Colonic mucosa (tissue), 4 donors: ENCODE results near the gene POP7. TPM values are rescaled to one million over a fixed set of nuclear protein-coding genes. Genes with fewer than 3 reads are reported as not detected.

Experiments used
- DNase-seq: peaks from one replicate; pipeline ENCODE4 v3.0.0-alpha.2; 2020
- H3K27ac ChIP-seq: fragments of 200-600 bp; one replicate; pipeline ENCODE4 v1.8.0; 2021
- H3K27me3 ChIP-seq: fragments of 200-600 bp; one replicate; pipeline ENCODE4 v1.8.0; 2021
- H3K36me3 ChIP-seq: fragments of 200-600 bp; one replicate; pipeline ENCODE4 v1.8.0; 2021
- H3K4me1 ChIP-seq: fragments of 200-600 bp; one replicate; pipeline ENCODE4 v1.8.0; 2021; ENCODE audit warnings: mild to moderate bottlenecking
- H3K4me3 ChIP-seq: fragments of 200-600 bp; one replicate; pipeline ENCODE4 v1.8.0; 2021
- H3K9ac ChIP-seq, 2 donors: one replicate each; pipeline ENCODE4 v1.7.0; 2013; ENCODE audit warnings: control low read depth in 2 of 2, low read depth in 2 of 2, low read length in 2 of 2
- H3K9me3 ChIP-seq: fragments of 200-600 bp; one replicate; pipeline ENCODE4 v1.8.0; 2021
- intact Hi-C: fragments of 100-400 bp; cut with DNase I; formaldehyde crosslinking; loops from one replicate; pipeline ENCODE4 v1.14.1; 2022
- total RNA-seq, 2 donors: library from RNA; stranded (reverse); fragmentation: NEBNext Ultra II Directional in 1 of 2; extraction: Animal tissue kit (Norgen Biotek cat#: 25700) in 1 of 2; gene quantifications; one replicate each; pipeline ENCODE4 v1.2.1, GENCODE V29; 2021
- TF ChIP-seq, protein P1 (sequence below): fragments of 200-600 bp; IDR thresholded peaks from one replicate; pipeline ENCODE4 v1.8.0; 2022; ENCODE audit warnings: antibody characterized with exemption, mild to moderate bottlenecking
- donor health status: healthy.
- donor health status: DM: no; HTN: no; CAD: no.
- donor health status: DM: no; HTN: no; CAD: no.

POP7 gene
- total RNA-seq, 2 donors from 2014 or later, result 28.8 to 43.4 TPM

DNA sequence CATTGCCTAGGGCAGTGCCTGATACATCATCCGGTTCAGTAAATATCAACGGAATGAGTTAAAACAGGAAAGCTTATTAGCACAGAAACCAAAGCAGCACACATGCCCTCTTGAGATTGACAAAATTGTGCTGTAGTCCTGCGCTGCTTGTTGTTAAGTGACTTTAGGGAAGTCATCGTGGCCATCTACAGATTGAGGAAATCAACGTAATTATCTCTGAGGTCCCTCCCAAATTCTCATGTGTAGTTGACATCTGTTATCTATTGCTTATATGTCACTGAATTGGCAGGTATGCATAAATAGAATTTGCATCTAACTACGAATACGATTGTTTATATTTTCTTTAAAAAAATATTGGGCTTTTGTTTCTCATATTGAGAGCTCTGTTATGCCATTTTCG lies 35.8 kb upstream of the POP7 start:
- no peak for DNase-seq
- intact Hi-C loops, result loop anchor here (10.0 kb wide), 1 partner anchor 65 kb away; the partner anchor contains the start of gene PCOLCE
- TF ChIP-seq, protein P1, sequence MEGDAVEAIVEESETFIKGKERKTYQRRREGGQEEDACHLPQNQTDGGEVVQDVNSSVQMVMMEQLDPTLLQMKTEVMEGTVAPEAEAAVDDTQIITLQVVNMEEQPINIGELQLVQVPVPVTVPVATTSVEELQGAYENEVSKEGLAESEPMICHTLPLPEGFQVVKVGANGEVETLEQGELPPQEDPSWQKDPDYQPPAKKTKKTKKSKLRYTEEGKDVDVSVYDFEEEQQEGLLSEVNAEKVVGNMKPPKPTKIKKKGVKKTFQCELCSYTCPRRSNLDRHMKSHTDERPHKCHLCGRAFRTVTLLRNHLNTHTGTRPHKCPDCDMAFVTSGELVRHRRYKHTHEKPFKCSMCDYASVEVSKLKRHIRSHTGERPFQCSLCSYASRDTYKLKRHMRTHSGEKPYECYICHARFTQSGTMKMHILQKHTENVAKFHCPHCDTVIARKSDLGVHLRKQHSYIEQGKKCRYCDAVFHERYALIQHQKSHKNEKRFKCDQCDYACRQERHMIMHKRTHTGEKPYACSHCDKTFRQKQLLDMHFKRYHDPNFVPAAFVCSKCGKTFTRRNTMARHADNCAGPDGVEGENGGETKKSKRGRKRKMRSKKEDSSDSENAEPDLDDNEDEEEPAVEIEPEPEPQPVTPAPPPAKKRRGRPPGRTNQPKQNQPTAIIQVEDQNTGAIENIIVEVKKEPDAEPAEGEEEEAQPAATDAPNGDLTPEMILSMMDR, result no peak
- Histone ChIP-seq H3K4me3 (no peak overlapping the region), H3K4me1 (no peaks in the 10 kb centered on the region), H3K27me3 (no peaks in the 10 kb centered on the region), H3K27ac (no peak overlapping the region), H3K9me3 (no peaks in the 10 kb centered on the region), H3K36me3 (no peaks in the 10 kb centered on the region), H3K9ac (no peak overlapping the region)

DNA sequence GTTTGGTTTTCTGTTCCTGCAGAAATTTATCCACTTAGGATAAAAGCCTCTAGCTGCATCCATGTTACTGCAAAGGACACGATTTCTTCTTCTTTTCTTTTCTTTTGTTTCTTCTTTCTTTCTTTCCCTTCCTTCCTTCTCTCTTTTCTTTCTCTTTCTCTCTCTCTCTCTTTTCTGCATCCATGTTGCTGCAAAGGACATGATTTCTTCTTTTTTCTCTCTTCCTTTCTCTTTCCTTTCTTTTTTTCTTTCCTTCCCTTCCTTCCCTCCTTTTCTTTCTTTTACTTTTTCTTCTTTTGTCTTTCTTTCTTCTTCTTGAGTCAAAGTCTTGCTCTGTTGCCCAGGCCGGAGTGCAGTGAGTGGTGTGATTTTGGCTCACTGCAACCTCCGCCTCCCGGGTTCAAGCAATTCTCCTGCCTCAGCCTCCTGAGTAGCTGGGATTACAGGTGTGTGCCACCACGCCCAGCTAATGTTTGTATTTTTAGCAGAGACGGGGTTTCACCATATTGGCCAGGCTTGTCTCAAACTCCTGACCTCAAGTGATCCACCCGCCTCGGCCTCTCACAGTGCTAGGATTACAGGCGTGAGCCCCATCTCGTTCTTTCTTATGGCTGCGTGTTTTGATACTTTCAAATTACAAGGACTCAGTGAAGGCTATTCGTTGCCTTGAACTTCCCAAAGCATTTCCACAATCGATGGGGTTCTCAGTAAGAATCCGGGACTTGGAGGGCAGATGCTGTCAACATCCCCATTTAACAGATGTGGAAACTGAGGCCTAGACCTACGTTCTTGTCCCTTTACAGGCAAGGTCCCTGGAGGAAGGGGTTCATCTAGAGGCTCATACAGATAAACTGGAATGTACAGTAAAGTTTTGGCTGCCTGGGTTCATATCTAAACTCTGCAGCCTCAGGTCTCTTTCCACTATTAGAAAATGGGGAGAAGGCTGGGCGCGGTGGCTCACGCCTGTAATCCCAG lies 34.3 kb upstream of the POP7 start:
- no peak overlapping the region for H3K4me3 ChIP-seq
- no peak for DNase-seq
- H3K9me3 ChIP-seq, result no peaks in the 10 kb centered on the region
- intact Hi-C loops, result loop anchor here (10.0 kb wide), 1 partner anchor 67 kb away; the partner anchor contains the start of gene PCOLCE
- H3K27ac ChIP-seq, result no peak overlapping the region
- H3K36me3 ChIP-seq, result no peaks in the 10 kb centered on the region
- no peaks in the 10 kb centered on the region for H3K27me3 ChIP-seq
- no peaks in the 10 kb centered on the region for H3K4me1 ChIP-seq
- TF ChIP-seq, protein P1, result no peak
- no peak overlapping the region for H3K9ac ChIP-seq

GRCh38 chr7:100673302-100673941 lies 32.5 kb upstream of the POP7 start, which contains the start of gene GNB2:
GNB2 (plus strand) TSS chr7:100673740; CDS start chr7:100676266, 2,526 bp downstream.
- Histone ChIP-seq H3K9ac (peak within 1 kb of the TSS; percentile 72 to 93), H3K27me3 (no peaks in the 10 kb centered on the region), H3K36me3 (peaks cover 14% of the 10 kb centered on the region), H3K4me1 (no peaks in the 10 kb centered on the region), H3K27ac (peak within 1 kb of the TSS; percentile 96), H3K9me3 (no peaks in the 10 kb centered on the region), H3K4me3 (peak within 1 kb of the TSS; percentile 80)
- TF ChIP-seq, protein P1, result no peak
- intact Hi-C loops, result loop anchor here (10.0 kb wide), 1 partner anchor 69 kb away; the partner anchor contains the start of gene PCOLCE
- peak; percentile 100 for DNase-seq

- DNase-seq, result peak; percentile 61
- H3K9me3 ChIP-seq, result no peaks in the 10 kb centered on the region
- intact Hi-C loops, result loop anchor here (10.0 kb wide), 1 partner anchor 69 kb away; the partner anchor contains the start of gene PCOLCE
- peaks cover 18% of the 10 kb centered on the region for H3K36me3 ChIP-seq
- TF ChIP-seq, protein P1, result no peak
- peak overlapping the region; percentile 96 for H3K27ac ChIP-seq
- peak overlapping the region; percentile 80 for H3K4me3 ChIP-seq
- no peaks in the 10 kb centered on the region for H3K4me1 ChIP-seq
- peak overlapping the region; percentile 72 to 93 for H3K9ac ChIP-seq
- H3K27me3 ChIP-seq, result no peaks in the 10 kb centered on the region
Observed at GRCh38 chr7:100673942-100674410, 31.9 kb upstream of the POP7 start.
